GM12872 (cell line): Measurements from ENCODE around the gene BTBD2.

Experiments
- CTCF ChIP-seq: IDR thresholded peaks from 3 replicates; pipeline ENCODE4 v1.5.1; 2011; ENCODE audit warnings: low read depth, mild to moderate bottlenecking, low read length, moderate library complexity; ENCODE audit not compliant: insufficient read depth

BTBD2 gene

GRCh38 chr19:2012941-2013682 is 2.4 kb downstream of the BTBD2 start:
- TF ChIP-seq CTCF: no peak

GRCh38 chr19:2011169-2011568 is 4.3 kb downstream of the BTBD2 start:
- no peak for TF ChIP-seq CTCF

GRCh38 chr19:2010135-2010668 is 5.3 kb downstream of the BTBD2 start:
- no peak for TF ChIP-seq CTCF

- TF ChIP-seq CTCF: no peak
Measured at GRCh38 chr19:2003874-2004273, 11.6 kb downstream of the BTBD2 start.

GRCh38 chr19:1999856-2000515 is 15.5 kb downstream of the BTBD2 start:
- TF ChIP-seq CTCF: no peak

GRCh38 chr19:1998712-1999708 is 16.5 kb downstream of the BTBD2 start:
- TF ChIP-seq CTCF: no peak
